CD4-positive, CD25-positive, alpha-beta regulatory T cell (primary cell): ENCODE measurements around the gene ARHGDIA. TPM values are rescaled to one million over a fixed set of nuclear protein-coding genes. Genes with fewer than 3 reads are reported as not detected.

ENCODE experiments used
- ATAC-seq, 2 donors: fragments of 150-1000 bp; cut with Tn5 transposase; one replicate each; pipeline ENCODE4 v1.10.0; 2021; ENCODE audit warnings: low read depth in 2 of 2, moderate number of reproducible peaks in 2 of 2, moderate library complexity in 1 of 2
- DNase-seq, 3 donors: peaks; one replicate each; pipeline versions ENCODE4 v3.0.0 to v3.0.0-alpha.2; 2012 to 2022; ENCODE audit warnings: mixed read lengths in 1 of 3
- H3K27ac ChIP-seq: one replicate; pipeline ENCODE4 v1.7.0; 2013; ENCODE audit warnings: mild to moderate bottlenecking, low read length; ENCODE audit not compliant: insufficient read depth, poor library complexity, severe bottlenecking
- H3K27me3 ChIP-seq: one replicate; pipeline ENCODE4 v1.7.0; 2013; ENCODE audit warnings: low read length; ENCODE audit not compliant: control insufficient read depth, insufficient read depth
- H3K36me3 ChIP-seq: one replicate; pipeline ENCODE4 v1.7.0; 2013; ENCODE audit warnings: mild to moderate bottlenecking, low read length, moderate library complexity; ENCODE audit not compliant: control insufficient read depth, insufficient read depth
- H3K4me1 ChIP-seq: 2 replicates; pipeline ENCODE4 v1.7.0; 2013; ENCODE audit warnings: mild to moderate bottlenecking, low read length; ENCODE audit not compliant: insufficient read depth, control insufficient read depth, poor library complexity, severe bottlenecking
- H3K4me3 ChIP-seq: one replicate; pipeline ENCODE4 v1.7.0; 2013; ENCODE audit warnings: low read depth, mild to moderate bottlenecking, low read length, moderate library complexity
- H3K9me3 ChIP-seq, 2 experiments: 1 replicate in 1 of 2; 2 replicates in 1 of 2; pipeline ENCODE4 v1.7.0; 2013; ENCODE audit warnings: low read length in 2 of 2, mild to moderate bottlenecking in 1 of 2, moderate library complexity in 1 of 2; ENCODE audit not compliant: control insufficient read depth in 2 of 2
- H3K27ac Mint-ChIP-seq, 3 donors: one replicate each; pipeline ENCODE4 v1.8.0; 2020 to 2022; ENCODE audit warnings: mild to moderate bottlenecking in 3 of 3, mixed read lengths in 3 of 3, moderate library complexity in 2 of 3
- H3K27me3 Mint-ChIP-seq: one replicate; pipeline ENCODE4 v1.8.0; 2022; ENCODE audit warnings: mild to moderate bottlenecking, mixed read lengths
- H3K36me3 Mint-ChIP-seq: one replicate; pipeline ENCODE4 v1.8.0; 2020; ENCODE audit warnings: mixed read lengths
- H3K4me1 Mint-ChIP-seq, 4 donors: one replicate each; pipeline ENCODE4 v1.8.0; 2020 to 2022; ENCODE audit warnings: mixed read lengths in 4 of 4, mild to moderate bottlenecking in 1 of 4
- H3K4me3 Mint-ChIP-seq, 4 donors: one replicate each; pipeline ENCODE4 v1.8.0; 2020 to 2022; ENCODE audit warnings: mild to moderate bottlenecking in 4 of 4, mixed read lengths in 4 of 4, moderate library complexity in 3 of 4
- H3K9me3 Mint-ChIP-seq, 7 donors: one replicate each; pipeline ENCODE4 v1.8.0; 2020 to 2022; ENCODE audit warnings: mixed read lengths in 7 of 7, mild to moderate bottlenecking in 3 of 7, moderate library complexity in 2 of 7
- polyA plus RNA-seq, 4 donors: library from polyadenylated mRNA; unstranded; fragments of 300-500 nt; fragmentation: Illumina TruSeq; gene quantifications; one replicate each; pipeline ENCODE4 v1.2.3, GENCODE V29; 2021
- total RNA-seq: library from RNA; stranded (reverse); gene quantifications from one replicate; pipeline ENCODE4 v1.2.3, GENCODE V29; 2022

Gene ARHGDIA
- total and polyA plus RNA-seq, 5 donors from 2014 or later, result 91.4 to 578 (median 107) TPM

GRCh38 chr17:81868674-81869220 lies 2.4 kb downstream of the ARHGDIA start:
- Mint-ChIP-seq H3K36me3 (peaks cover 3% of the 10 kb centered on the region), H3K27ac (no peak overlapping the region), H3K4me1 (peaks cover under 1 to 44% (median 7%) of the 10 kb centered on the region in 4 donors), H3K9me3 (peaks cover 0 to 1% (median 0%) of the 10 kb centered on the region in 7 donors), H3K4me3 (peak overlapping the region in 3 of 4 donors; percentile 15 to 99 (median 28)), H3K27me3 (no peaks in the 10 kb centered on the region)
- peaks cover 48% of the 10 kb centered on the region for H3K4me1 ChIP-seq
- DNase-seq (no peak), ATAC-seq (no peak)
- H3K27me3 ChIP-seq, result no peaks in the 10 kb centered on the region
- H3K36me3 ChIP-seq, result peaks cover 16% of the 10 kb centered on the region
- H3K9me3 ChIP-seq, result no peaks in the 10 kb centered on the region
- H3K27ac ChIP-seq, result peak overlapping the region; percentile 97
- no peak overlapping the region for H3K4me3 ChIP-seq

- Mint-ChIP-seq H3K36me3 (peaks cover 3% of the 10 kb centered on the region), H3K4me3 (peak overlapping the region in 3 of 4 donors; percentile 32 to 83 (median 68)), H3K27ac (no peak overlapping the region), H3K9me3 (peaks cover 0 to 1% (median 0%) of the 10 kb centered on the region in 7 donors), H3K27me3 (no peaks in the 10 kb centered on the region), H3K4me1 (peaks cover 3 to 46% (median 8%) of the 10 kb centered on the region in 4 donors)
- Histone ChIP-seq H3K36me3 (peaks cover 16% of the 10 kb centered on the region), H3K4me3 (no peak overlapping the region), H3K4me1 (peaks cover 48% of the 10 kb centered on the region), H3K27me3 (no peaks in the 10 kb centered on the region), H3K27ac (peak overlapping the region; percentile 17), H3K9me3 (no peaks in the 10 kb centered on the region)
- DNase-seq, result no peak
- no peak for ATAC-seq
These were observed 3.0 kb downstream of the ARHGDIA start for GRCh38 chr17:81867991-81868673.

- ATAC-seq (no peak), DNase-seq (peak in 1 of 3 donors; percentile 38)
- no peak overlapping the region for H3K4me3 ChIP-seq
- H3K36me3 ChIP-seq, result peaks cover 16% of the 10 kb centered on the region
- H3K27ac ChIP-seq, result peak overlapping the region; percentile 17
- no peaks in the 10 kb centered on the region for H3K27me3 ChIP-seq
- peaks cover 41% of the 10 kb centered on the region for H3K4me1 ChIP-seq
- peaks cover 3% of the 10 kb centered on the region for H3K36me3 Mint-ChIP-seq
- no peaks in the 10 kb centered on the region for H3K9me3 ChIP-seq
- H3K9me3 Mint-ChIP-seq, result no peaks in the 10 kb centered on the region
- H3K4me1 Mint-ChIP-seq, result peaks cover 6 to 45% (median 8%) of the 10 kb centered on the region in 4 donors
- peak overlapping the region in 1 of 3 donors; percentile 48 for H3K27ac Mint-ChIP-seq
- no peaks in the 10 kb centered on the region for H3K27me3 Mint-ChIP-seq
- peak overlapping the region in 3 of 4 donors; percentile 21 to 83 (median 46) for H3K4me3 Mint-ChIP-seq
These were observed 3.8 kb downstream of the ARHGDIA start for GRCh38 chr17:81867170-81867990.

DNA sequence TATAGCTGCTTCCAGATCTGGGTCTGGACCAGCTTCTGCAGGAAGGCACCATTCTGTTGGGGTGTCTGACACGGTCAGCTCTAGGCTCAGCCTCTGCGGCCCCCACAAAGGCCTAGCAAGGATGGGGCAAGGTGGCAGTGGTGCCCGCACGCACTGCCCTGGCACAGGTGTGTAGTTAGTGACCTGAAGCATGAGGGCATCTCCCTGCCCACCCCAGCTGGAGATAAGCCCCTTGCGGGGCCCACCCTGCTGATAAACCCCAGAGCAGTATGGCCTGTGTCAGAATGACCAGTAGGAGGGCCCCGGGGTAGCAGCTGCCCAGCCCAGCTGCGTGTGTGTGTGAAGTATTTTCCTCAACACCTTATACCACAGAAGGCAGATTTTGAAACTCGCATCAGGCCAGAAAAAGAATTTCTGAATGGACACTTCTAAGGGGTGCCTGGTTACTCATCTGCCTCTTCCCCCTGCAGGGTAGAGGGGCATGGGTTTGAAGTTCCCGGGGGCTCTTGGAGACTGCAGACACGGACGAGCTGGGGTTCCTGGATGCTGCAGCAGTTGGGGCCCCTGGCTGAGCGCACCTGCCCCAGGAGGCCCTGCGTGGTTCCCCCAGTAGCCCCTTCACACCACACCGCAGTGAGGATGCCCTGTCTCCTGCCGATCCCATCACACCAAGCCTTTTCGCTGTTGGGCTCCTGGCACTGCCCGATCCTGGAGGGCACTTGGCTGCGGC lies 4.5 kb downstream of the ARHGDIA start:
- peaks cover 6 to 42% (median 11%) of the 10 kb centered on the region in 4 donors for H3K4me1 Mint-ChIP-seq

GRCh38 chr17:81865733-81866439 lies 5.3 kb downstream of the ARHGDIA start:
- no peak for ATAC-seq
- Histone ChIP-seq H3K27me3 (no peaks in the 10 kb centered on the region), H3K4me3 (no peak overlapping the region), H3K4me1 (peaks cover 41% of the 10 kb centered on the region), H3K9me3 (no peaks in the 10 kb centered on the region), H3K27ac (no peak overlapping the region), H3K36me3 (peaks cover 16% of the 10 kb centered on the region)
- Mint-ChIP-seq H3K4me3 (peak overlapping the region in 2 of 4 donors; percentile 62 to 83), H3K27me3 (peaks cover 4% of the 10 kb centered on the region), H3K4me1 (peaks cover 6 to 46% (median 12%) of the 10 kb centered on the region in 4 donors), H3K9me3 (no peaks in the 10 kb centered on the region), H3K36me3 (peaks cover 3% of the 10 kb centered on the region), H3K27ac (peak overlapping the region in 2 of 3 donors; percentile 29 to 55)
- no peak for DNase-seq

More for the DNA sequence above, 4.5 kb downstream of the ARHGDIA start:
- Histone ChIP-seq H3K27ac (no peak overlapping the region), H3K36me3 (peaks cover 16% of the 10 kb centered on the region), H3K9me3 (no peaks in the 10 kb centered on the region), H3K27me3 (no peaks in the 10 kb centered on the region), H3K4me3 (no peak overlapping the region), H3K4me1 (peaks cover 40% of the 10 kb centered on the region)
- H3K27me3 Mint-ChIP-seq, result peaks cover under 1% of the 10 kb centered on the region
- no peaks in the 10 kb centered on the region for H3K9me3 Mint-ChIP-seq
- H3K4me3 Mint-ChIP-seq, result peak overlapping the region in 1 of 4 donors; percentile 83
- ATAC-seq (no peak), DNase-seq (peak in 2 of 3 donors; percentile 17 to 24)
- H3K36me3 Mint-ChIP-seq, result peaks cover 3% of the 10 kb centered on the region
- peak overlapping the region in 1 of 3 donors; percentile 48 for H3K27ac Mint-ChIP-seq

- peaks cover 38% of the 10 kb centered on the region for H3K4me1 ChIP-seq
- H3K27ac ChIP-seq, result no peak overlapping the region
- no peak overlapping the region for H3K4me3 ChIP-seq
- peaks cover 16% of the 10 kb centered on the region for H3K36me3 ChIP-seq
- ATAC-seq, result no peak
- Mint-ChIP-seq H3K27ac (peak overlapping the region in 2 of 3 donors; percentile 29 to 55), H3K27me3 (peaks cover 4% of the 10 kb centered on the region), H3K9me3 (no peaks in the 10 kb centered on the region), H3K4me1 (peaks cover 6 to 51% (median 12%) of the 10 kb centered on the region in 4 donors), H3K36me3 (peaks cover 3% of the 10 kb centered on the region), H3K4me3 (peak overlapping the region in 3 of 4 donors; percentile 41 to 83 (median 62))
- no peaks in the 10 kb centered on the region for H3K27me3 ChIP-seq
- no peaks in the 10 kb centered on the region for H3K9me3 ChIP-seq
- no peak for DNase-seq
These were observed 5.8 kb downstream of the ARHGDIA start for GRCh38 chr17:81865358-81865732.
